Adrenal gland (tissue), 12 donors: ENCODE results near the gene FXYD5. TPM values are rescaled to one million over a fixed set of nuclear protein-coding genes. Genes with fewer than 3 reads are reported as not detected.

Source experiments
- DNase-seq, 7 donors: peaks; one replicate each; pipeline ENCODE4 v3.0.0-alpha.2; 2019 to 2020
- H3K27ac ChIP-seq, 5 donors: fragments of 200-600 bp; sonication (generic) in 4 of 5; 1 replicate in 3 of 5; 2 replicates in 2 of 5; pipeline versions ENCODE4 v1.5.1 to v1.8.0; 2016 to 2020; ENCODE audit warnings: mild to moderate bottlenecking in 1 of 5
- H3K27me3 ChIP-seq: fragments of 200-600 bp; 2 replicates; pipeline ENCODE4 v1.8.0; 2021
- H3K36me3 ChIP-seq, 2 donors: fragments of 200-600 bp; replicated peaks in 1 of 2; 1 replicate in 1 of 2; 2 replicates in 1 of 2; pipeline versions ENCODE4 v1.5.1 to v1.8.0; 2018 to 2022
- H3K4me1 ChIP-seq, 2 donors: fragments of 200-600 bp; replicated peaks in 1 of 2; 1 replicate in 1 of 2; 2 replicates in 1 of 2; pipeline versions ENCODE4 v1.5.1 to v1.8.0; 2018 to 2021
- H3K4me3 ChIP-seq, 4 donors: fragments of 200-600 bp; sonication (generic) in 3 of 4; one replicate each; pipeline ENCODE4 v1.5.1; 2016 to 2018
- H3K9me3 ChIP-seq, 3 donors: fragments of 200-600 bp; sonication (generic) in 1 of 3; replicated peaks in 1 of 3; 1 replicate in 2 of 3; 2 replicates in 1 of 3; pipeline versions ENCODE4 v1.5.1 to v1.8.0; 2016 to 2021
- CTCF ChIP-seq, 6 experiments: fragments of 450-650 bp in 4 of 6; fragments of 200-600 bp in 2 of 6; sonication (generic) in 1 of 6; IDR thresholded peaks; 1 replicate in 5 of 6; 2 replicates in 1 of 6; pipeline versions ENCODE4 v1.5.1 to v1.8.0; 2016 to 2021; ENCODE audit warnings: antibody characterized with exemption in 6 of 6, mild to moderate bottlenecking in 2 of 6, moderate library complexity in 1 of 6
- POLR2A ChIP-seq, 2 donors: fragments of 450-650 bp; IDR thresholded peaks; one replicate each; pipeline ENCODE4 v1.6.1; 2017; ENCODE audit warnings: antibody characterized with exemption in 2 of 2, mild to moderate bottlenecking in 2 of 2, moderate library complexity in 1 of 2
- WGBS, 4 donors: extraction: QIAGEN DNeasy Blood & Tissue Kit in 2 of 4; methylation state at CpG; one replicate each; pipeline versions ENCODE4 v1.1.5 to v1.1.7; 2013 to 2017; 5-methylcytosine and 5-hydroxymethylcytosine counted together
- intact Hi-C, 2 donors: fragments of 100-400 bp; cut with DNase I; formaldehyde crosslinking; loops; one replicate each; pipeline versions ENCODE4 v1.14.1 to v1.15.0; 2022 to 2023
- polyA plus RNA-seq, 3 donors: library from polyadenylated mRNA; stranded (reverse); fragments of 200-250 nt in 2 of 3; fragments of 350-450 nt in 1 of 3; fragmentation: Illumina TruSeq in 1 of 3; extraction: RNeasy Lipid Tissue Mini Kit (QIAGEN cat#74804) in 1 of 3; gene quantifications; one replicate each; pipeline ENCODE4 v1.2.3, GENCODE V29; 2013 to 2014
- total RNA-seq, 9 donors: library from RNA; depleted of rRNA in 4 of 9; stranded (reverse); fragments of >200 nt in 4 of 9; fragments of 120-200 nt in 1 of 9; fragmentation: NEBNext Ultra II Directional in 1 of 9; extraction: Animal tissue kit (Norgen Biotek cat#: 25700) in 1 of 9; gene quantifications; one replicate each; pipeline versions ENCODE4 v1.1.0 to v1.2.4, GENCODE V29; 2013 to 2023
- donor health status: healthy with polysubstance abuse.
- donor health status: Bipolar disorder and iron deficiency.
- donor health status: DM: yes; HTN: yes; CAD: no.
- donor health status: DM: no; HTN: no; CAD: no.
- donor health status: DM: no; HTN: no; CAD: no.
- donor health status: DM: yes; HTN: yes; CAD: no.

FXYD5 gene
- total and polyA plus RNA-seq, 12 donors, result 4.2 to 123 (median 38.9) TPM

- no peaks in the 10 kb centered on the region for H3K9me3 ChIP-seq
- WGBS, 4 donors, result 68 to 78% (median 77%) methylated on average over 7 to 11 of the region's 11 CpGs
- TF ChIP-seq CTCF (IDR thresholded peaks at IDR 0.05) (no peak), POLR2A (IDR thresholded peaks at IDR 0.05) (no peak)
- intact Hi-C loops, result loop anchor here in 1 of 2 donors (10.0 kb wide), 1 partner anchor 69 kb away; no protein-coding TSS in a partner anchor
- no peak overlapping the region for H3K4me3 ChIP-seq
- no peaks in the 10 kb centered on the region for H3K4me1 ChIP-seq
- H3K36me3 ChIP-seq, result no peaks in the 10 kb centered on the region
- no peaks in the 10 kb centered on the region for H3K27me3 ChIP-seq
- H3K27ac ChIP-seq, result peak overlapping the region in 1 of 5 donors; percentile 34
- DNase-seq, result no peak
These were observed 20.7 kb upstream of the FXYD5 start for GRCh38 chr19:35133826-35134225.

GRCh38 chr19:35134601-35135242 is 19.8 kb upstream of the FXYD5 start, which contains the start of gene LGI4:
Gene LGI4 (minus strand): TSS chr19:35135059. CDS start chr19:35134680, 379 bp downstream.
- peak within 1 kb of the TSS in 2 of 5 donors; percentile 3 to 62 for H3K27ac ChIP-seq
- 63 to 79% (median 64%) methylated on average over 13 to 15 of the region's 15 CpGs for WGBS, 4 donors

GRCh38 chr19:35135389-35135909 is 19.1 kb upstream of the FXYD5 start:
- H3K36me3 ChIP-seq, result no peaks in the 10 kb centered on the region
- 0% methylated on average over 1 to 7 of the region's 7 CpGs for WGBS, 4 donors
- no peaks in the 10 kb centered on the region for H3K9me3 ChIP-seq
- H3K4me1 ChIP-seq, result no peaks in the 10 kb centered on the region
- H3K4me3 ChIP-seq, result no peak overlapping the region
- H3K27me3 ChIP-seq, result no peaks in the 10 kb centered on the region
- peak overlapping the region in 1 of 5 donors; percentile 62 for H3K27ac ChIP-seq
- peak; percentile 54 to 84 (median 75) for DNase-seq
- intact Hi-C loops, result loop anchor here in 1 of 2 donors (10.0 kb wide), 1 partner anchor 71 kb away; no protein-coding TSS in a partner anchor
- peak; percentile 78 to 91 (median 82) for TF ChIP-seq CTCF (IDR thresholded peaks at IDR 0.05)
- TF ChIP-seq POLR2A (IDR thresholded peaks at IDR 0.05), result no peak

More at GRCh38 chr19:35134601-35135242, 19.8 kb upstream of the FXYD5 start, which contains the start of gene LGI4:
- DNase-seq, result no peak
- H3K9me3 ChIP-seq, result no peaks in the 10 kb centered on the region
- H3K36me3 ChIP-seq, result no peaks in the 10 kb centered on the region
- no peaks in the 10 kb centered on the region for H3K27me3 ChIP-seq
- TF ChIP-seq CTCF (IDR thresholded peaks at IDR 0.05) (no peak), POLR2A (IDR thresholded peaks at IDR 0.05) (no peak)
- H3K4me1 ChIP-seq, result no peaks in the 10 kb centered on the region
- intact Hi-C loops, result loop anchor here in 1 of 2 donors (10.0 kb wide), 1 partner anchor 70 kb away; no protein-coding TSS in a partner anchor
- no peak within 1 kb of the TSS for H3K4me3 ChIP-seq

GRCh38 chr19:35136231-35136630 is 18.3 kb upstream of the FXYD5 start:
- no peak for DNase-seq
- no peak for TF ChIP-seq POLR2A (IDR thresholded peaks at IDR 0.05)
- TF ChIP-seq CTCF (IDR thresholded peaks at IDR 0.05), result no peak
- H3K9me3 ChIP-seq, result no peaks in the 10 kb centered on the region
- H3K4me3 ChIP-seq, result no peak overlapping the region
- H3K4me1 ChIP-seq, result no peaks in the 10 kb centered on the region
- H3K36me3 ChIP-seq, result no peaks in the 10 kb centered on the region
- H3K27ac ChIP-seq, result peak overlapping the region in 1 of 5 donors; percentile 17
- no peaks in the 10 kb centered on the region for H3K27me3 ChIP-seq
- intact Hi-C loops, result loop anchor here in 1 of 2 donors (10.0 kb wide), 1 partner anchor 71 kb away; no protein-coding TSS in a partner anchor
- WGBS, 4 donors, result 59 to 71% (median 64%) methylated on average over 4 to 11 of the region's 11 CpGs
